Cardiac muscle cell (in vitro differentiated cells and primary cell): ENCODE measurements around the gene ZNF776. TPM values are rescaled to one million over a fixed set of nuclear protein-coding genes. Genes with fewer than 3 reads are reported as not detected.
"Not testable (repeated sequence)": the region's sequence is repeated elsewhere in the genome, so short reads cannot be mapped to it uniquely, and the experiment has no call there.

Experiments
- DNase-seq, 2 donors: peaks; one replicate each; pipeline versions ENCODE4 v3.0.0 to v3.0.0-alpha.2; 2010 to 2017; ENCODE audit warnings: low read depth in 1 of 2, low spot score in 1 of 2
- H3K27ac ChIP-seq: fragments of 200-600 bp; sonication (generic); 2 replicates; pipeline ENCODE4 v1.5.1; 2016
- H3K27me3 ChIP-seq: fragments of 200-600 bp; sonication (generic); 2 replicates; pipeline ENCODE4 v1.6.0; 2016; ENCODE audit warnings: control low read depth
- H3K36me3 ChIP-seq: fragments of 200-600 bp; sonication (generic); 2 replicates; pipeline ENCODE4 v1.5.1; 2016; ENCODE audit warnings: control low read depth
- H3K4me1 ChIP-seq: fragments of 200-600 bp; sonication (generic); 2 replicates; pipeline ENCODE4 v1.8.1; 2017; ENCODE audit warnings: low read depth, mild to moderate bottlenecking, mixed run types
- H3K4me3 ChIP-seq: fragments of 200-600 bp; sonication (generic); 2 replicates; pipeline ENCODE4 v1.5.1; 2016; ENCODE audit warnings: mild to moderate bottlenecking
- H3K9me3 ChIP-seq: fragments of 200-600 bp; sonication (generic); 2 replicates; pipeline ENCODE4 v1.5.1; 2017; ENCODE audit warnings: low read depth, mild to moderate bottlenecking, control low read depth
- CTCF ChIP-seq: IDR thresholded peaks from 2 replicates; pipeline ENCODE4 v1.5.1; 2012; ENCODE audit warnings: low read depth, mild to moderate bottlenecking, low read length
- polyA plus RNA-seq: library from polyadenylated mRNA; unstranded; fragments of >200 nt; fragmentation: Nextera tagmentation; extraction: Ambion mirVana; gene quantifications from 2 replicates; pipeline ENCODE4 v1.2.1, GENCODE V29; 2016
- total RNA-seq: library from RNA; depleted of rRNA; stranded (reverse); fragments of >200 nt; gene quantifications from 2 replicates; pipeline ENCODE4 v1.2.3, GENCODE V29; 2016

The ZNF776 gene
- total and polyA plus RNA-seq, 2 experiments from 2014 or later: 20.0 to 20.7 TPM

DNA sequence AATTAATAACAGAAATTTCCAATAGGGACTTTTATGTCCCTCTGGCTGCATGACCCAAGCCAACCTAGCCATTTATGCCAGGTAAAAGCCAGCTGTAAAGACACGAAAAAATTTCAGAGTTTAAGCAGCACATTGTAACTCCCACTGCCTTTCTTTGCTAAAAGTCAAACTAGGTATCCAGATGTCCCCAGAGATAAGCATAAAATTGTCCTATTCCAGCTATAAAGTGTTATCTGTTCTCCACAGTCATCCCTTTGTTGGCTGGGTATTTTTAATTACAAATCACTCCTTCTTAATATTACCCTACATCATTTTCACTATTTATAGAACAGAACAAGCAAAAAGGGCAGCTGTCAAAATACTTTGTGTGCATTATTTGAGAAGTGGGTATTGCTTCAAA, 34.4 kb upstream of the ZNF776 start:
- no peak overlapping the region for H3K4me3 ChIP-seq
- H3K36me3 ChIP-seq: no peaks in the 10 kb centered on the region
- no peak for DNase-seq
- H3K27ac ChIP-seq: no peak overlapping the region
- no peaks in the 10 kb centered on the region for H3K27me3 ChIP-seq
- TF ChIP-seq CTCF: no peak
- H3K4me1 ChIP-seq: peaks cover 22% of the 10 kb centered on the region
- H3K9me3 ChIP-seq: no peaks in the 10 kb centered on the region

- no peak for TF ChIP-seq CTCF
- Histone ChIP-seq H3K27me3 (no peaks in the 10 kb centered on the region), H3K36me3 (peaks cover 30% of the 10 kb centered on the region), H3K4me1 (no peaks in the 10 kb centered on the region), H3K4me3 (no peak overlapping the region), H3K27ac (no peak overlapping the region), H3K9me3 (no peaks in the 10 kb centered on the region)
- no peak for DNase-seq
Measured at GRCh38 chr19:57719424-57719823, 27.2 kb upstream of the ZNF776 start.

DNA sequence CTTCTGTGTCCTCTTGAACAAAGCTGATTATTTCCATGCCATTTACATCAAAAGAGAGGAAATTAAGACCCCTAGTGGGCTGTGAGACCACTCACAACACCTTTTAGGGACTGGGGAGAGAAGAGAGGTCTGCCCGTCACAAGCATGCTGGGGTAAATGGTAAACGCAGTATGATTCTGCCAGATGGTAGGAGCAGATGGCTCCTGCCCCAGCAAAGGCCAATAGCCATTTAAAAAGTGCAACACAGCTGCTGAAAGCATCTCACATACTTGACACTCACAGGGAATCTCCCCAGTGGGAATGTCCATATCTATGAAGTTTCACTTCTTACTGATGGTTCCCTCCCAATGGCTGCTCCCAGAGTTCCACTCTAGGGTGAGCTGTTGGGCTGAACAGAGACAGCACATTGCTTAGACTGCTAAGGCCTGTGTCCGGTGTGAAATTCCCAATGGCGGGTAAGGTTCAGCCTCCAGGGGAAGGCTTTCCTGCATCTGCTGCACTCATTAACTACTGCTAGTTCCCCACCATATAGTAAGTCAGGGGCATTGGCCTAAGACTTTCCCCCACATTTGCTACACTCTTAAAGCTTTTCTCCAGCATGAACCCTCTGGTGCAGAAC, 26.6 kb upstream of the ZNF776 start:
- Histone ChIP-seq H3K27me3 (no peaks in the 10 kb centered on the region), H3K4me3 (no peak overlapping the region), H3K4me1 (no peaks in the 10 kb centered on the region), H3K27ac (no peak overlapping the region), H3K9me3 (no peaks in the 10 kb centered on the region), H3K36me3 (peaks cover 30% of the 10 kb centered on the region)
- no peak for TF ChIP-seq CTCF
- DNase-seq: no peak

- H3K4me1 ChIP-seq: no peaks in the 10 kb centered on the region
Measured at GRCh38 chr19:57720878-57721277, 25.7 kb upstream of the ZNF776 start.

GRCh38 chr19:57738320-57738719, 8.3 kb upstream of the ZNF776 start:
- H3K4me1 ChIP-seq, H3K27me3 ChIP-seq, H3K36me3 ChIP-seq, H3K4me3 ChIP-seq, H3K27ac ChIP-seq, H3K9me3 ChIP-seq: not testable (repeated sequence)
- DNase-seq: peak; percentile 53 to 71
- peak; percentile 61 for TF ChIP-seq CTCF

More at GRCh38 chr19:57720878-57721277, 25.7 kb upstream of the ZNF776 start:
- Histone ChIP-seq H3K4me3 (no peak overlapping the region), H3K9me3 (no peaks in the 10 kb centered on the region), H3K27me3 (no peaks in the 10 kb centered on the region), H3K27ac (no peak overlapping the region), H3K36me3 (peaks cover 30% of the 10 kb centered on the region)
- TF ChIP-seq CTCF: no peak
- no peak for DNase-seq

- not testable (repeated sequence) for H3K27me3 ChIP-seq, H3K36me3 ChIP-seq, DNase-seq, H3K4me3 ChIP-seq, H3K4me1 ChIP-seq, H3K9me3 ChIP-seq
- peak overlapping the region; percentile 51 for H3K27ac ChIP-seq
Measured at GRCh38 chr19:57738770-57739169, 7.8 kb upstream of the ZNF776 start.
